Measurements from ENCODE around the gene SH2D7.

The SH2D7 gene

DNA sequence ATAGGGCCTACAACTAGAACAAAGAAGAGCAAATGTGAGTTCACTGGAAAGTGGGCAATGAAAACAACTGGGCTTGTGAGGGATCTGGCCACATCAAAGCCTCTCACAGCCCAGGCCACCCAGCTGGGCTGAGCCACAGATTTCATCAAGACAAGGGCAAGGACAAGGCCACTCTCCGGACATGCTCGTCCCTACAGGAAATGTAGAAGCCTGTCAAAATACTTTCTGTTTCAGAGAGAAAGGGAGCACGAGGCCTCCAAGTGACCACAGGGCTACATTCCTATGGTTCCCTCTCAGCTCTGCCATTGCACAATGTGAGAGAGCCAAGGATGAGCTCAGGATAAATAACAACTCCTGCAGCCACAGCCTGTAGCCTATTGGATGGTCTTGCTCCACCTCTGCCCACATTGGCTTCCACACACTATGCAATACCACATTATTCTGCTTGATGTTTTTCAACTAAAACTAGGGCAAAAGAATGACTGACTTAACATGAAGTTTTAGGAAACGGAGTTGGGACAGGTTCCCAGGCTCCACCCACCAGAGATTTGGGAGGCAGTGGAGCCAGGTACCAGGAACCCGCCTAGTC, 27.0 kb upstream of the SH2D7 start:
- Histone ChIP-seq H4K20me1 (ENCODE audit: low read depth, low read length) (peaks cover 10% of the 10 kb centered on the region; the same call in 1 of the 2 replicates), H3K27ac (ENCODE audit: low read depth, low read length) (no peak overlapping the region), H3F3A (ENCODE audit: insufficient read depth) (no peaks in the 10 kb centered on the region), H3K36me3 (ENCODE audit: low read length) (no peaks in the 10 kb centered on the region), H3K9me2 (replicated peaks; ENCODE audit: insufficient read depth, low read length) (no peaks in the 10 kb centered on the region), H3K9ac (ENCODE audit: low read length) (no peak overlapping the region), H2AFZ (ENCODE audit: low read depth, low read length, severe bottlenecking) (no peak overlapping the region), H3K4me3 (ENCODE audit: insufficient read depth, low read length, poor library complexity, severe bottlenecking) (no peak overlapping the region), H3K4me2 (ENCODE audit: low read depth, low read length, poor library complexity, severe bottlenecking) (no peak overlapping the region), H3K9me3 (ENCODE audit: insufficient read depth, low read length) (no peaks in the 10 kb centered on the region), H3K27me3 (ENCODE audit: low read length) (no peaks in the 10 kb centered on the region), H3K79me2 (ENCODE audit: insufficient read depth, low read length) (peaks cover 12% of the 10 kb centered on the region; the same call in 1 of the 2 replicates)
- no peak for TF ChIP-seq EZH2phosphoT487 (conservative IDR thresholded peaks at IDR 0.05; ENCODE audit: low read length)
- TF ChIP-seq, protein P1, sequence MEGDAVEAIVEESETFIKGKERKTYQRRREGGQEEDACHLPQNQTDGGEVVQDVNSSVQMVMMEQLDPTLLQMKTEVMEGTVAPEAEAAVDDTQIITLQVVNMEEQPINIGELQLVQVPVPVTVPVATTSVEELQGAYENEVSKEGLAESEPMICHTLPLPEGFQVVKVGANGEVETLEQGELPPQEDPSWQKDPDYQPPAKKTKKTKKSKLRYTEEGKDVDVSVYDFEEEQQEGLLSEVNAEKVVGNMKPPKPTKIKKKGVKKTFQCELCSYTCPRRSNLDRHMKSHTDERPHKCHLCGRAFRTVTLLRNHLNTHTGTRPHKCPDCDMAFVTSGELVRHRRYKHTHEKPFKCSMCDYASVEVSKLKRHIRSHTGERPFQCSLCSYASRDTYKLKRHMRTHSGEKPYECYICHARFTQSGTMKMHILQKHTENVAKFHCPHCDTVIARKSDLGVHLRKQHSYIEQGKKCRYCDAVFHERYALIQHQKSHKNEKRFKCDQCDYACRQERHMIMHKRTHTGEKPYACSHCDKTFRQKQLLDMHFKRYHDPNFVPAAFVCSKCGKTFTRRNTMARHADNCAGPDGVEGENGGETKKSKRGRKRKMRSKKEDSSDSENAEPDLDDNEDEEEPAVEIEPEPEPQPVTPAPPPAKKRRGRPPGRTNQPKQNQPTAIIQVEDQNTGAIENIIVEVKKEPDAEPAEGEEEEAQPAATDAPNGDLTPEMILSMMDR (IDR thresholded peaks at IDR 0.05; ENCODE audit: insufficient read depth, low read length, poor library complexity, severe bottlenecking), result no peak

DNA sequence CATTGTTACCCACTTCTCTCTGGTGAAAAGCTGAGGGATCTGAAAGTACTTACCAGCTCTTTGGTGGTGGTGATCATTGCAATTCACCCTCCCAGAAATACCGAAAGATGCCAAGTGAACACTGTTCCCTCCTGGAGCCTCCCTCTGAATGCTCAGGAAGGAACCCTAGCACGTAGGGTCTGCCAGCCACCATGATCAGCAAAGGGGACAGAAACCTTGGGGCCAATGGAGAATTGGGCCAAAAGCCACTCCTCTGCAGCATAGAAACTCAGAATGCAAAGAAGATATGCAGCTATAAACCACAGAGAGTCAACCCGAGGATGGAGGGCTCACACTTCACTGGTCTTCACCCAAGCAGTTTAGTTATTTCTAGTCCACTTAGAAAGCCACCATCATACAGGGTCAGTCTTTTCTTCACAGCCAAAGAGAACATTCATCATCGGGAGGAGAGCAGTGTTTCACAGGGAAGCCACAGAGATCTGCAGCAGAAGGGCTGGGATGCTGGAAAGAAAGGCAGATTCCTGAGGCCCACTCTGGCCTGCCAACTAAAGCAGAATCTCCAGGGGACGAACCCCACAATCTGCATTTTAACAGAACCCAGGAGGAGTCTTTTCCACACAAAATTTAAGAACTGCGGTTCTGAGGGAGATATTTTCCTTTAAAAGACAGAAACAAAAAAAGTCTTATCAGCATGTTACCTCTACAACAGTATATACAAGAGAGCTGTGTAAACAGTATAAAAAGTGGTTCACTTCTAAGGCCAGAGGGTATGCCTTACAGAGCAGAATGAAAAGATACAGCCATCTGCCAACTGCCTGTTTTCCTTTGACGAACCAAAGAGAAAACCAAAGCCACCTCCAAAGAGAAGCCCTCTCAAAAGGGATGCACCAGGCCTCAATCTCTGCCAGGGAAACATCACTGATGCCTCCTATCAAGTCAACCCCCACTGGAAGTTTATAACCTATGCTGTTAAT, 26.1 kb upstream of the SH2D7 start:
- TF ChIP-seq, protein P1 (IDR thresholded peaks at IDR 0.05; ENCODE audit: insufficient read depth, low read length, poor library complexity, severe bottlenecking), result no peak
- TF ChIP-seq EZH2phosphoT487 (conservative IDR thresholded peaks at IDR 0.05; ENCODE audit: low read length), result no peak
- peaks cover 10% of the 10 kb centered on the region; the same call in 1 of the 2 replicates for H4K20me1 ChIP-seq (ENCODE audit: low read depth, low read length)
- no peaks in the 10 kb centered on the region for H3F3A ChIP-seq (ENCODE audit: insufficient read depth)
- H3K9ac ChIP-seq (ENCODE audit: low read length), result no peak overlapping the region
- no peak overlapping the region for H3K4me2 ChIP-seq (ENCODE audit: low read depth, low read length, poor library complexity, severe bottlenecking)
- H3K4me3 ChIP-seq (ENCODE audit: insufficient read depth, low read length, poor library complexity, severe bottlenecking), result no peak overlapping the region
- no peaks in the 10 kb centered on the region for H3K36me3 ChIP-seq (ENCODE audit: low read length)
- H3K79me2 ChIP-seq (ENCODE audit: insufficient read depth, low read length), result peaks cover 12% of the 10 kb centered on the region; the same call in 1 of the 2 replicates
- H3K9me2 ChIP-seq (replicated peaks; ENCODE audit: insufficient read depth, low read length), result no peaks in the 10 kb centered on the region
- H2AFZ ChIP-seq (ENCODE audit: low read depth, low read length, severe bottlenecking), result no peak overlapping the region
- no peaks in the 10 kb centered on the region for H3K9me3 ChIP-seq (ENCODE audit: insufficient read depth, low read length)
- H3K27ac ChIP-seq (ENCODE audit: low read depth, low read length), result no peak overlapping the region
- no peaks in the 10 kb centered on the region for H3K27me3 ChIP-seq (ENCODE audit: low read length)

DNA sequence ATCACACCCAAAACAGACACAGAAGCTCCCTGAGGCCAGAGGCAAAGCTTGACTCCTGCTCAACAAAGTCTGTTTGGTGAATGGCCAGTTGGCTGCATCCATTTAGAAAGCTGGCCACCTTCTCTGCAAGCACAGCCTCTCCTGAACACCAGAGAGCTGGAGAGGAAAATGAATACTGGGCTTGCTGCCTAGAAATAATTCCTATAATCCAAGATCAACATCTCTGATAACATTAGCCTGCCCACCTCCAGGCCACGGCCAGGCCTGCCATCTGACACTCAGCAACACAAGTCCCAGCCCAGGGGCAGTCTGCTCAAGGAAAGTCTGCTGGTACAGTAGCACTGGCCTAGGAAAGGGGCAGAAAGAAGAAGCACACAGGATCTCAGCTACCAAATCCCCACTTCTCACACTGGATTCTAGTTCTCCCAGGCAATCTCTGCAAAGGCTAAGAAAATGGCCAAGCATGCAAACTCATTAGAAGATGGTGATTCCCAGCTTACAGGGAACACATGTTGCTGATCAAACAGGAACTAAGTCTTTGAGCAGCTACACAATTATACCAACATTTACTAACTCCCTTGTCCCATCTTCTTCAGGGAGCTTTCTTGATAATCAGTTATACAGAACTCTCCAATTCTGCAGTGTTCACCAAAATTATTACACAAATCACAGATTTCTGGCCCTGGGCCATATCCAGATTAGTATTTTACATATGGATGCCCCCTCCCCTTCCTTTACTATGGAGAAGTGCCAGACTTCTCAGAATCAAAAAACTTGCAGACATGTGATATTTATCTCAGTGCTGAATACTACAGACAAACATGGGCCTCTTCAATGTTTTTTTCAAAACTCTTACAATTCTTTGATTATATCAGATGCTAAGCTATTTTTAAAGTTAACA, 24.8 kb upstream of the SH2D7 start:
- H3K79me2 ChIP-seq (ENCODE audit: insufficient read depth, low read length), result 0 out of 2 replicates have a peak, but pooled peaks cover 12% of the 10 kb centered on the region
- H3K27ac ChIP-seq (ENCODE audit: low read depth, low read length), result no peak overlapping the region
- H2AFZ ChIP-seq (ENCODE audit: low read depth, low read length, severe bottlenecking), result no peak overlapping the region
- no peaks in the 10 kb centered on the region for H3K9me3 ChIP-seq (ENCODE audit: insufficient read depth, low read length)
- peaks cover 10% of the 10 kb centered on the region; the same call in 1 of the 2 replicates for H4K20me1 ChIP-seq (ENCODE audit: low read depth, low read length)
- H3K4me2 ChIP-seq (ENCODE audit: low read depth, low read length, poor library complexity, severe bottlenecking), result no peak overlapping the region
- TF ChIP-seq, protein P1 (IDR thresholded peaks at IDR 0.05; ENCODE audit: insufficient read depth, low read length, poor library complexity, severe bottlenecking), result no peak
- no peak for TF ChIP-seq EZH2phosphoT487 (conservative IDR thresholded peaks at IDR 0.05; ENCODE audit: low read length)
- no peak overlapping the region for H3K9ac ChIP-seq (ENCODE audit: low read length)
- no peaks in the 10 kb centered on the region for H3K9me2 ChIP-seq (replicated peaks; ENCODE audit: insufficient read depth, low read length)
- no peak overlapping the region for H3K4me3 ChIP-seq (ENCODE audit: insufficient read depth, low read length, poor library complexity, severe bottlenecking)
- no peaks in the 10 kb centered on the region for H3F3A ChIP-seq (ENCODE audit: insufficient read depth)
- H3K36me3 ChIP-seq (ENCODE audit: low read length), result no peaks in the 10 kb centered on the region
- H3K27me3 ChIP-seq (ENCODE audit: low read length), result no peaks in the 10 kb centered on the region
